T-helper 1 cell (primary cell): Measurements from ENCODE around the gene PAIP1.
"Not testable (repeated sequence)": the region's sequence is repeated elsewhere in the genome, so short reads cannot be mapped to it uniquely, and the experiment has no call there.

Source experiments
- DNase-seq, 5 donors: peaks; one replicate each; pipeline ENCODE4 v3.0.0-alpha.2; 2012 to 2020

PAIP1 gene

DNA sequence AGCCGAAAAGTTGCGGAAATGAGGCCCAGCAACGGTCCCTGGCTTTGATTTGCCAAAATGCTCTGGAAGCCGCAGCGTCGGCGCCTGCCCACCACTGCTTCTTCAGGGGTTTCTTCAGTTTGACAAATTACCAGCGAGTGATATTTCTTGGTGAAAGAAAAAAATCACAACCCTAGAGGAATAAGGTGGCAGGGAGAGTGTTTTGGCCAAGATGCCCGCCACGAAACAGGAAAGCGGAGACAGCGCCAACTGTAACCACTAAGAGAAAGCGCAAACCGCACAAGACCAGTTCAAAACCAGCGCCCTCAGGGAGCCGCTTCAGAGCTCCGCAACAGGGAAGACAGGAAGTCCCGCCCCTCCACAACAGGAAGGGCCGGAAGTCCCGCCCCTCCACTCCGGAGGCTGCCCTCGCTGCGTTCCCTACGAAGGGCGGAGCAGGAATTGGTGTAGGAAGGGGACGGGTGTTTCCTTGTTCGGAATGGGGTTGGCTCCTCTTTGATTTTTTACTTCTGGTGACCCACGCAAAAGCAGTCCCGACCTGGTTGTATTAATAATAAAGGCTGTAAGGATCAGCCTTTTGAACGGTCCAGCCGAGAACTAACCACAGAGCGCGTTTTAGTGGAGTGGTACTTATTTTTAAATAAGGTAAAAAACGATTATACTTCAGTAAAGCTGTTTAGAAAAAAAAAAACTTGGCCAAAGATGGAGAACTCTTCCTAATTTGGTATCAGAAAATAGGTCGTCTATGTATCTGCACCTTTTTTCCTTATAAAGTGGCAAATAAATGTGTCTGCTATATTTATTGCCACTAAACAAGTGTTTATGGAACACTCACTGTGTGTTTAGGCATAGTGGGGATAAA, 41.8 kb downstream of the PAIP1 start, which contains the start of gene C5orf34:
TSS of gene C5orf34 (minus strand) at position 333 of the 862 bp plus-strand sequence. CDS start 5,809 bp downstream, outside the sequence.
- DNase-seq = peak; percentile 88 to 94 (median 91)

DNA sequence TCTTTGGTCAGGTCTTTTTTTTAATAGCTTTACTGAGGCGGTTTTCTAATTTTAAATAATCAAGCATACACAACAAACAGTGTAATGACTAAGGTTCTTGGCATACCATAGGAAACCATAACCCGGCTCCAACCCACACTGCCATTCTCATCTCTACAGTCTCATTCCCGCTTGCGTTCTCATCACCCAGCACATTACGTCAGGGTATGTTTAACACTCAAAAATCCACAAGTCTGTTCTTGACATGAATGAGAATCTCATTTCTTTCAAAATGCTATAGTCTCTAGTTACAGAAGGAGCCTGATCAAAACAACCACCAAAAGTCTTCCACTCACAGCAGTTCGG, 42.4 kb downstream of the PAIP1 start:
- no peak for DNase-seq

DNA sequence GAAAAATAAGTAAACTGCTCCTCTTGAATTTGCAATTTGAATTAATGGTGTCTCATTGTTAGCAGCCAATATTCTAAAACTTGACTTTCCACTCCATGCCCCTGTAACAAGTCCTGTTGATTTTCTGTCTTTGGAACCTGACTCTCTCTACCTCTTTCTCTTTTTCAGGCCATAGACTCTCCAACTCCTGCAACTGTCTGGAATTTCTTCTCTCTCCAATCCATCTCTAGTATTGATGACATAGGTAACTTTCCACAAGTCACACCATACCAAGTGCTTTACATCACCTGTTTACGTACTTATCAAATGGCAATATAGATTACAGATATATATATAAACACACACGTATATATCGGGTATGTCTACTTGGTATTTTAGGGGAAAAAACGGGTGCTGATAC, 42.9 kb downstream of the PAIP1 start:
- DNase-seq = no peak

DNA sequence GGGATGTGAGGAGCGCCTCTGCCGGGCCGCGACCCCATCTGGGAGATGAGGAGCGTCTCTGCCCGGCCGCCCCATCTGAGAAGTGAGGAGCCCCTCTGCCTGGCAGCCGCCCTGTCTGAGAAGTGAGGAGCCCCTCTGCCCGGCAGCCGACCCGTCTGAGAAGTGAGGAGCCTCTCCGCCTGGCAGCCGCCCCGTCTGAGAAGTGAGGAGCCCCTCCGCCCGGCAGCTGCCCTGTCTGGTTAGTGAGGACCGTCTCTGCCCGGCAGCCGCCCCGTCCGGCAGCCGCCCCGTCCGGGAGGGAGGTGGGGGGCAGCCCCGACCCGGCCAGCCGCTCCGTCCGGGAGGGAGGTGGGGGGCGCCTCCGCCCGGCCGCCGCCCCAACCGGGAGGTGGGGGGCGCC, 45.8 kb downstream of the PAIP1 start:
- DNase-seq = not testable (repeated sequence)

DNA sequence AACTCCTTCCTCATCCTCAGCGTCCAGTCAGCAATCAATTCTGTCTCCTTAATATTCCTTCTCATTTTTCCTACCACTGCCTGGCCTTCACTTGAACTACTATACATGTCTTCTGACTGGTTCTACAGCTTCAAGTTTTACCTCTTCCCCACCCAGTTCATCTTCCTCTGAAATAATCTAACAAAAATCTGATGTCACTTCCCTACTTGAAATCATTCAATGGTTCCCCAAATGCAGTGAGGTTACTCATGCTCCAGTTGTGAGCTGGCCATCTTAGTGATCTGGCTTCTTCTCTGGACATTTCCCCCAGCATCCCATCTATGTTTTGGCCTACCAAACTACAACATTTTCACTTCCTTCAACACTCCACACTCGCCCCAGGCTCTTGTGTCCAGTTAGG, 58.3 kb downstream of the PAIP1 start:
- no peak for DNase-seq

DNA sequence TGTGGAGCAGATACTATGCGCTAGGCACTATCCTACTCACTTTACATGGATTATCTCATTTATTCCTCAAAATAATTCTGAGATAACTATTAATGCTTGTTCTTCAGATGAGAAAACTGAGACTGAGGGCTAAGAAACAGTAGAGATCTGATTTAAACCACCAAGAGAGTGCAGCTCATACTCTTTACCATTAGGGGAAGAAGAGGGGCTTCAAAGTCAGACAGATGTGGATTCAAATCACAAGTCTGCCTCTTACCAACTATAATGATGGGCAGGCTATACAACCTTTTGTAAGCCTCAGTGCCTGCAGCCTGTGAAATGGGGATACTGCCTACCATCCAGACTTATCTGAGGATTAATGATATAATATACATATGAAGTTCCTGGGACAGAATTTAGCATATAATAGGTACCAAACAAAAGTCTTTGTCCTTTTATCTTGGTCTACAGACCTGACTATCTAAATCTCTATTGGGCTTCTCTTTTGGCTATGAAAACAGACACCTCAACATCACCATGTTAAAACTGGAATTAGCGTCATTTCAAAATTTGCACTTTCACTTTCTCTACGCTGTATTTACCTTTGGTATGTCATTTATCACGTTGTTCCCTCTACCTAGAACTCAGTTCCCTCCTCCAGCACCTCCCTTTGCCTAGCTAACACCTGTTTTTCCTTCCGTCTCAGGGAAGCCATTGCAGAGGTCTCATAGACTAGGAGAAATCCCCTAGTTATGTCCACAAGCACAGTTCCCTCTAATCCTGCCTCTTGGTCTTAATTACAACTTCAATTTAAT, 59.4 kb downstream of the PAIP1 start:
- no peak for DNase-seq

DNA sequence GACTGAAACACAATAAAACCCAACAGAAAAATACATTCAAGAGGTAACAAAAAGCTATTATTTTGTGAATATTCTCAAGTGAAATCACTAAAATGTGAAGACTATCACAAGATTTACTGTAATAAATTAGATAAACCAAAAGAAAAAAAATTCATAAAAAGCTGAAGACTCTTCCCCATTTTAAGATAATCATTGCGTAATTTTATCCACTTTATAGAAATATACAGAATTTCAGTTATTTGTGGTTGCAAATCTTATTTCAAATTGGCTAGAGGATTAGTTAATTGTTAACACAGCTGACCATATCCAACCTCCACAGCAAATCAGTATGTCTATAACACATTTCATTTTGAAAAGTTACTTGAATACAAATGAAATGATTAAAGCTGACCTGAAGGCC, 65.6 kb downstream of the PAIP1 start:
- no peak for DNase-seq

DNA sequence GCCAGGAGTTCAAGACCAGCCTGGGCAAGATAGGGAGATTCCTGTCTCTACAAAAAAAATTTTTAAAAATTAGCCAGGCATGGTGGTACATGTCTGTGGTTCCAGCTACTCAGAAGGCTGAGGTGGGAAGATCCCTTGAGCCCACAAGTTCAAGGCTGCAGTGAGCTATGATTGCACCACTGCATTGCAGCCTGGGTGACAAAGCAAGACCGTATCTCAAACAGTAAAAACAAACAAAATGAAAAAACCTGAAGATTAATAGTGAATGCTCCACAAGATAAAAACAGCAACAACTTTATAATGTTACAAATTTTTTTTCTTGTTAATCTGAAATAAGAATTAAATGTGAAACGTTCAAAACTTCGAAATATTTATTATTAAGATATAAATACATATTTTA, 70.5 kb downstream of the PAIP1 start:
- DNase-seq = no peak

DNA sequence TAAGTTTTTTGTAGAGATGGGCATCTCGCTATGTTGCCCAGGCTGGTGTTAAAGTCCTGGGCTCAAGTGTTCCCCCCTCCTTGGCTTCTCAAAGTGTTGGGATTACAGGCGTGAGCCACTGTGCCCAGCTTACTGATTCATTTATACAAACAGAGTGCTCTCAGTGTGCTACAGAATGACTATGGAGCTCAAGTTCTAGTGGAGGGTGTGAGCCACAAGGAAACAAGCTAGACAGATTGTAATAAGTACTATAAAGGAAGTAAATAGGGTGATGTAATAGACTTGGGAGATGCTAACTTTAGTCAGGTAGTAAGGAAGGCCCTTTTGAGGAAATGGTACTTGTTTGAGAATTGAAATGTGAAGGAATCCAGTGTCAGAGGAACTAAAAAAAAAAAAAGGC, 71.5 kb downstream of the PAIP1 start:
- peak in 1 of 5 donors; percentile 61 for DNase-seq

DNA sequence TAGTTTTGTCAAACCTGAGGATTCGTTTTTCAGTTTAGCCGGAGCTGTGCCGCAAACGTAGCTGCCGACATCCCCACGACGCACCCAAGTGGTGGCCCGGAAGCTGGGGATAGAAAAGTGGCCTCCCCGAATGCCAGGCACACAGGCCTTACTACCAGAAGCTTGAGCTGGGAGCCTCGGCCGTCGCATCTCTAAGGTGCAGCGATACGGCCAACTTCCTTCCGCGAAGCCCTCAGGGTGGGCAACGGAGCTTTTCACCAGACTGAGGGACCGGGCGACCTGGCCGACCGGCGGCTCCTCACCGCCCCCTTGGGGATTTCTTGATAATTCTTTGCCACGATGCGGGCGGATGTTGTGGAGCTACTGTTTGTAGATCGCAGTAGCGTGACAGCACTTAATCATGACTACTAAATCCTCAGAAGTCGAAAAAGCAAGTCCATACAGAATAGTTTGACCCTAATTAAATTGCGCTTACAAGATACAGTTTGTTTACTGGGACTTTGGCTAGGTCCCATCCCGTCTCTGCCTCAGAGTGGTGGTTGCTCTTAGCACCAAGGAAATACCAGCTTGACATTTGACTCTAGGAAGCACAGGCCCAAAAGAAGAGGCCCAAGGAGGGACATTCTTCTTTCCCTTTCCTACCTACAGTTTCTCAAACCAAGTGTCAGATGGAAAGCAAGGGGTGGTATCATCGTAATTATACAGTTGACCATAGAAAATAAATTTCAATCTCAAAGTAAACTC, 72.6 kb downstream of the PAIP1 start:
- DNase-seq = peak; percentile 52 to 91 (median 71)

DNA sequence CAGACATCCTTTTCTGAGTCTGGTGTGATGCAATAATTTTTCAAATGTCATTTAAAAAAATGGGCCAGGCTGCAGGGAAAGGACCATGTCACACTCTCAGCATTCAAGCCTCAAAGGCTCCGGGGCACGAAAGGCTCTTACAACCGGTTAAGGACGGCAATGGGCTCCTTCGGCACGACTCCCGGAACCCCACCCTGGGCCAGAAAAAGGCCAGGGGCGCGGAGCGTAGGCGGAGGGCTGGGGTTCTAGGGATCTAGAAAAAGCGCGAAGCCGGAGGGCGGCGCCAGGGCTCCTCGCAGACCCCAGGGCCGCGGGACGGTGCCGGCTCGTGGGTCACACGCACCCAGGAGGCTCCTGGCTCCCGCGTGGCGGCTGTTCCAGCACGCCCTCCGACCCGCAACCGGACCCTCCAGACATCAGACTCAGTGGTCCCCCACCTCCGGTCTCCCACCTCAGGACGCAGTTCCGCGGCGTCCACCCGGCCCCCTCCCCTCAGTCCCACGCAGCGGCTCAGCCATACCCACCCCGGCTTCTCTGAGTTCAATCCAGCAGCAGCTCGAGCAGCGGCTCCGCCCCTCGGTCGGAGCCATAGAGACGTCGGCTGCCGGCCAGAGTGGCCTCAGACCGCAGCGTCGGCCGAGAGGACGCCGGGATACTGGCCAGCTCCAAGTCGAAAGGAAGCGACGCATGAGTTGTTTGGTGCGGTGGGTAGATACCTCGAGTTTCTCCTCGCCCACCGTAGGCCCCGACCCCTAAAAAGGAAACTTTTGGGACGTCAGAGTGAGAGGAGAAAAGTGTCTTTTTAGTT, 73.4 kb downstream of the PAIP1 start, which contains the start of gene TMEM267:
TSS of gene TMEM267 (minus strand) at position 568 of the 808 bp plus-strand sequence. CDS start 29,896 bp downstream, outside the sequence.
- DNase-seq = peak; percentile 59 to 95 (median 72)

DNA sequence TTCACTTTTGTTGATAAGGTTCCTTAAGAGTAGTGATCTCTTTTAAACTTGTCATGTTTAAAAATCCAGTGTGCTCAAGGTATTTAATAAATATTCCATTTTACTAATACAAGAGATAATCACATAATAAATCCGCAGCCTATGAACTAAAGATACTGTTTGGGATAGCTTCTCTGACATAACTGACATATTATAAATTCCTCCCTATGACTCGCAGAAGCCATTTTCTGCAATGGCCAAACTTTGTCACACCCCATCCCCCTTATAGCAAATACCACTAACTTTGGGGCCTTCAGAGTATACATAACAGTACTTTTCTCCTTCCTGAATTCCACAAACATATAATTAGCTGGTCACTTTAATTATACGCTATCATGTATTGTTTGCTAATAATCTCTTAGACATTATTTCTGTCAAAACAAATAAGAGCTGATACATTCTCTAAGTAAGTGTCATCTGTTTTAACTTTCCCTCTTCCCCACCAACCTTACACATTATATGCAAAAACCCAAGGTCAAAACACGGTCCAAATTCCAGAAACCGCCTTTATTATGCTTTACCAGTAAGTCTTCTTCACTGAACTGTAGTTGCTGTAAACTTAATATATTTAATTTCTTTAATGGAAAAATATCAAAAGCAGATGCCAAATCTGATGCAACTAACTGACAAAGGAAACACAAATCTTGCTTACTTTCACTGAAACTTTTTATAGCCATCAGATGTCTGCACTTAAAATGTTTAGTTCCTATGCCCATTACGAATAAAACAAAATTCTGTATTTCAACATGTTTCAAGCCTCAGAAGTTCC, 74.2 kb downstream of the PAIP1 start:
- peak in 1 of 5 donors; percentile 23 for DNase-seq
